ENCODE data around the gene NAPSA. TPM values are rescaled to one million over a fixed set of nuclear protein-coding genes. Genes with fewer than 3 reads are reported as not detected.

The NAPSA gene
- total and polyA plus RNA-seq, 2 of the 8 experiments (the other 6 are each of a cell fraction or from before 2014, with no cell fraction given) = 0.71 to 0.73 TPM

GRCh38 chr19:50371914-50372475 lies 6.6 kb upstream of the NAPSA start:
- Histone ChIP-seq H3K4ac (replicated peaks; ENCODE audit: insufficient read length, low read depth, low read length) (no peak overlapping the region), H4K5ac (ENCODE audit: insufficient read length, low read depth, low read length) (no peak overlapping the region), H3K79me2 (ENCODE audit: control insufficient read depth in 1 of 2, insufficient read depth in 2 of 2, low read length in 2 of 2) (no peaks in the 10 kb centered on the region), H3K27ac (ENCODE audit: low read depth, low read length) (no peak overlapping the region), H3K18ac (ENCODE audit: extremely low read depth, low read length) (no peak overlapping the region), H2BK20ac (ENCODE audit: low read length) (no peak overlapping the region), H4K91ac (replicated peaks; ENCODE audit: insufficient read length, low read length) (no peak overlapping the region), H2BK15ac (ENCODE audit: low read length) (no peak overlapping the region), H3K9me3 (ENCODE audit: insufficient read depth in 2 of 2, low read depth in 1 of 2, low read length in 1 of 2) (no peaks in the 10 kb centered on the region), H3K4me3 (ENCODE audit: extremely low read depth in 1 of 4, insufficient read depth in 2 of 4, low read depth in 3 of 4, low read length in 4 of 4) (no peak overlapping the region), H3K4me1 (replicated peaks in 1 of 4; ENCODE audit: control insufficient read depth in 3 of 4, insufficient read depth in 4 of 4, low read length in 3 of 4) (peaks cover 0 to 1% (median 0%) of the 10 kb centered on the region in 4 experiments; a peak in 3 of 7 replicates), H2BK120ac (replicated peaks; ENCODE audit: low read depth, low read length) (no peak overlapping the region), H3K79me1 (ENCODE audit: low read depth, low read length) (no peaks in the 10 kb centered on the region), H3K36me3 (ENCODE audit: control insufficient read depth in 2 of 4, insufficient read depth in 4 of 4, low read length in 3 of 4) (no peaks in the 10 kb centered on the region), H3K23me2 (ENCODE audit: low read depth, low read length) (peaks cover 5% of the 10 kb centered on the region; the same call in 1 of the 2 replicates), H3K23ac (ENCODE audit: insufficient read length) (no peak overlapping the region), H4K8ac (ENCODE audit: extremely low read depth, insufficient read depth, low read length) (no peak overlapping the region), H2BK5ac (ENCODE audit: low read depth, low read length) (no peak overlapping the region), H3K56ac (replicated peaks; ENCODE audit: insufficient read length, low read depth, low read length) (no peak overlapping the region), H3K27me3 (replicated peaks in 1 of 4; ENCODE audit: control insufficient read depth in 3 of 4, extremely low read depth in 1 of 4, insufficient read depth in 3 of 4, low read length in 3 of 4) (no peaks in the 10 kb centered on the region; a peak in 1 of 7 replicates), H3K14ac (ENCODE audit: insufficient read length) (no peak overlapping the region), H2BK12ac (ENCODE audit: low read depth, low read length) (no peak overlapping the region), H3K4me2 (ENCODE audit: insufficient read depth in 1 of 2, low read depth in 2 of 2, low read length in 2 of 2) (no peak overlapping the region), H2AFZ (ENCODE audit: low read length) (no peak overlapping the region), H2AK5ac (ENCODE audit: low read depth, low read length) (no peak overlapping the region), H4K20me1 (replicated peaks in 1 of 2; ENCODE audit: control insufficient read depth in 1 of 2, insufficient read depth in 2 of 2, low read length in 2 of 2) (no peaks in the 10 kb centered on the region), H3K9ac (replicated peaks in 1 of 4; ENCODE audit: extremely low read depth in 1 of 4, low read depth in 3 of 4, low read length in 3 of 4) (no peak overlapping the region)
- DNase-seq (ENCODE audit: low read depth in 1 of 2, low spot score in 2 of 2) (no peak), FAIRE-seq (no peak)
- POLR2A ChIA-PET (ENCODE audit: partially characterized antibody) = interaction anchor here (4.8 kb wide), 1 partner anchor 13 kb away, joined by 28 read pairs; the partner anchor contains the start of gene POLD1
- TF ChIP-seq EGR1 (IDR thresholded peaks at IDR 0.05; ENCODE audit: borderline replicate concordance, low read depth, low read length) (no peak), BCL11A (IDR thresholded peaks at IDR 0.05; ENCODE audit: low read depth in 2 of 2, low read length in 2 of 2) (no peak)
- CTCF ChIA-PET (ENCODE audit: partially characterized antibody) = interaction anchor here (1.2 kb wide), 1 partner anchor 15 kb away, joined by 4 read pairs; no protein-coding TSS in a partner anchor
- WGBS, 2 experiments (ENCODE audit: extremely low coverage in 1 of 2, insufficient coverage in 1 of 2, insufficient read length in 1 of 2, insufficient replicate concordance in 2 of 2, low coverage in 1 of 2, low lambda C conversion rate in 2 of 2, missing lambda C conversion rate in 1 of 2) = 90% methylated on average over 10 of the region's 10 CpGs; no CpG with 5 or more reads in 1 of the 2 experiments

All from H1 (cell line).